Testis (tissue), 3 donors: Measurements from ENCODE around the gene GOT1. TPM values are rescaled to one million over a fixed set of nuclear protein-coding genes. Genes with fewer than 3 reads are reported as not detected.

Source experiments
- DNase-seq: peaks from one replicate; pipeline ENCODE4 v3.0.0-alpha.2; 2019
- H3K27ac ChIP-seq, 2 donors: fragments of 200-600 bp; sonication (generic); one replicate each; pipeline ENCODE4 v1.5.1; 2019
- H3K27me3 ChIP-seq: fragments of 200-600 bp; sonication (generic); one replicate; pipeline ENCODE4 v1.5.1; 2019
- H3K36me3 ChIP-seq: fragments of 200-600 bp; sonication (generic); one replicate; pipeline ENCODE4 v1.5.1; 2017; ENCODE audit warnings: low read depth; ENCODE audit errors: missing control alignments
- H3K4me1 ChIP-seq: fragments of 200-600 bp; sonication (generic); one replicate; pipeline ENCODE4 v1.5.1; 2019
- H3K4me3 ChIP-seq, 2 donors: fragments of 200-600 bp; sonication (generic); one replicate each; pipeline ENCODE4 v1.5.1; 2017 to 2019
- H3K9me3 ChIP-seq: fragments of 200-600 bp; sonication (generic); one replicate; pipeline ENCODE4 v1.5.1; 2017
- CTCF ChIP-seq, 3 experiments: fragments of 450-650 bp in 2 of 3; fragments of 200-600 bp in 1 of 3; sonication (generic) in 1 of 3; IDR thresholded peaks; one replicate each; pipeline ENCODE4 v1.5.1; 2016 to 2019; ENCODE audit warnings: antibody characterized with exemption in 3 of 3, mild to moderate bottlenecking in 2 of 3, moderate library complexity in 1 of 3
- POLR2A ChIP-seq: fragments of 450-650 bp; IDR thresholded peaks from one replicate; pipeline ENCODE4 v1.6.1; 2017; ENCODE audit warnings: antibody characterized with exemption, mild to moderate bottlenecking, moderate library complexity
- WGBS, 2 donors: methylation state at CpG; one replicate each; pipeline ENCODE4 v1.1.5; 2018; 5-methylcytosine and 5-hydroxymethylcytosine counted together
- intact Hi-C: fragments of 100-400 bp; cut with DNase I; formaldehyde crosslinking; loops from one replicate; pipeline ENCODE4 v1.15.1; 2023; ENCODE audit warnings: low total_unique reads
- polyA plus RNA-seq: library from polyadenylated mRNA; stranded (reverse); fragments of 350-450 nt; fragmentation: Illumina TruSeq; extraction: RNeasy Lipid Tissue Mini Kit (QIAGEN cat#74804); gene quantifications from one replicate; pipeline ENCODE4 v1.2.3, GENCODE V29; 2014; ENCODE audit warnings: low read depth, low replicate concordance; ENCODE audit not compliant: insufficient read depth
- total RNA-seq, 2 donors: library from RNA; depleted of rRNA; stranded (reverse); fragments of >200 nt; gene quantifications; one replicate each; pipeline ENCODE4 v1.2.3, GENCODE V29; 2016

Gene GOT1
- total and polyA plus RNA-seq, 3 donors from 2014 or later = 34.3 to 121 (median 38.3) TPM

GRCh38 chr10:99438890-99439289 is 8.5 kb upstream of the GOT1 start:
- no peak for DNase-seq
- H3K9me3 ChIP-seq = no peaks in the 10 kb centered on the region
- no peak overlapping the region for H3K4me3 ChIP-seq
- H3K27ac ChIP-seq = no peak overlapping the region
- intact Hi-C loops = loop anchor here (10.0 kb wide), 1 partner anchor 186 kb away; the partner anchor contains the start of gene SLC25A28
- H3K36me3 ChIP-seq = no peaks in the 10 kb centered on the region
- 95% methylated on average over 2 of the region's 2 CpGs for WGBS, 2 donors
- H3K4me1 ChIP-seq = no peaks in the 10 kb centered on the region
- TF ChIP-seq POLR2A (no peak), CTCF (IDR thresholded peaks at IDR 0.05) (no peak)
- H3K27me3 ChIP-seq = no peaks in the 10 kb centered on the region

- Histone ChIP-seq H3K4me1 (peaks cover 3% of the 10 kb centered on the region), H3K27ac (no peak overlapping the region), H3K4me3 (no peak overlapping the region), H3K36me3 (no peaks in the 10 kb centered on the region), H3K9me3 (no peaks in the 10 kb centered on the region), H3K27me3 (no peaks in the 10 kb centered on the region)
- WGBS, 2 donors = 38 to 44% methylated on average over 5 of the region's 5 CpGs
- TF ChIP-seq CTCF (IDR thresholded peaks at IDR 0.05) (peak; percentile 46 to 54 (median 53)), POLR2A (no peak)
- intact Hi-C loops = loop anchor here (10.0 kb wide), 1 partner anchor 189 kb away; the partner anchor contains the start of gene SLC25A28
- DNase-seq = no peak
These were observed 5.7 kb upstream of the GOT1 start for GRCh38 chr10:99435986-99436638.

- Histone ChIP-seq H3K36me3 (no peaks in the 10 kb centered on the region), H3K4me3 (no peak overlapping the region), H3K27ac (no peak overlapping the region), H3K4me1 (peaks cover 10% of the 10 kb centered on the region), H3K27me3 (no peaks in the 10 kb centered on the region), H3K9me3 (no peaks in the 10 kb centered on the region)
- intact Hi-C loops = loop anchor here (10.0 kb wide), 1 partner anchor 191 kb away; the partner anchor contains the start of gene SLC25A28
- DNase-seq = no peak
- TF ChIP-seq CTCF (IDR thresholded peaks at IDR 0.05) = no peak
- TF ChIP-seq POLR2A = no peak
- WGBS, 2 donors = 40 to 46% methylated on average over 1 of the region's 1 CpG
These were observed 3.1 kb upstream of the GOT1 start for GRCh38 chr10:99433378-99434020.

- no peak for DNase-seq
- H3K4me1 ChIP-seq = peaks cover 10% of the 10 kb centered on the region
- H3K27ac ChIP-seq = no peak overlapping the region
- no peaks in the 10 kb centered on the region for H3K9me3 ChIP-seq
- no peaks in the 10 kb centered on the region for H3K27me3 ChIP-seq
- TF ChIP-seq POLR2A = no peak
- no peak for TF ChIP-seq CTCF (IDR thresholded peaks at IDR 0.05)
- no peaks in the 10 kb centered on the region for H3K36me3 ChIP-seq
- H3K4me3 ChIP-seq = no peak overlapping the region
- 66 to 77% methylated on average over 6 of the region's 6 CpGs for WGBS, 2 donors
- intact Hi-C loops = loop anchor here (10.0 kb wide), 1 partner anchor 192 kb away; the partner anchor contains the start of gene SLC25A28
These were observed 2.5 kb upstream of the GOT1 start for GRCh38 chr10:99432881-99433280.
